Endometrial microvascular endothelial cells (primary cell): ENCODE data around the gene HSF5. TPM values are rescaled to one million over a fixed set of nuclear protein-coding genes. Genes with fewer than 3 reads are reported as not detected.
"Not testable (repeated sequence)": the region's sequence is repeated elsewhere in the genome, so short reads cannot be mapped to it uniquely, and the experiment has no call there.

ENCODE experiments used
- in situ Hi-C: cut with HindIII; loops from 2 replicates; pipeline ENCODE4 v1.10.0; 2017; ENCODE audit warnings: low sequenced_read_pairs, low pct_unique_long_range_greater_than_20kb; ENCODE audit errors: inconsistent ontology term
- total RNA-seq: library from RNA; depleted of rRNA; stranded (reverse); fragments of >200 nt; gene quantifications from one replicate; pipeline ENCODE4 v1.2.3, GENCODE V29; 2015; ENCODE audit errors: inconsistent ontology term

The HSF5 gene
- total RNA-seq, 1 donor from 2014 or later, result not detected

GRCh38 chr17:58398574-58399266, 89.5 kb downstream of the HSF5 start:
- in situ Hi-C loops, result no loop called here

GRCh38 chr17:58397421-58397820, 90.8 kb downstream of the HSF5 start:
- in situ Hi-C loops, result not testable (repeated sequence)

DNA sequence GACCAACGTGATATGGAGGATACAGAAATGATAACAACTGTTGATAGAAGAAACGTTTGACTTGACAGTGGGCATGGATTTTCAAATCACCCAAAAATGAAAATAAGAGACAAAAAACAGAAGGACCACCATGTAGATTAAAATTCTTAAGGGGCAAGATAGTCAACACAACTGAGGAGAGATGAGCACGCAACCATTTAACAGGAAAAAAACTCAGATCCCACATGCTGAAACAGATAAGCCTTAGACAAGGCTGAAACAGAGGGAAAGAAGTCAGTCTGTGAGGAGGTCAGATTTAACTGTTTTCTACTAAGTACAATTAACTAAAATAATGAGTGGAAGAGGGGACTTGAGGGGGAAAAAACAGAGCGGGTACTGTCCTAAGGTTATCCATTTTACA, 92.0 kb downstream of the HSF5 start:
- in situ Hi-C loops, result no loop called here

- in situ Hi-C loops, result no loop called here
Observed at GRCh38 chr17:58394534-58395223, 93.5 kb downstream of the HSF5 start.

GRCh38 chr17:58391302-58391984, 96.8 kb downstream of the HSF5 start:
- in situ Hi-C loops, result no loop called here

DNA sequence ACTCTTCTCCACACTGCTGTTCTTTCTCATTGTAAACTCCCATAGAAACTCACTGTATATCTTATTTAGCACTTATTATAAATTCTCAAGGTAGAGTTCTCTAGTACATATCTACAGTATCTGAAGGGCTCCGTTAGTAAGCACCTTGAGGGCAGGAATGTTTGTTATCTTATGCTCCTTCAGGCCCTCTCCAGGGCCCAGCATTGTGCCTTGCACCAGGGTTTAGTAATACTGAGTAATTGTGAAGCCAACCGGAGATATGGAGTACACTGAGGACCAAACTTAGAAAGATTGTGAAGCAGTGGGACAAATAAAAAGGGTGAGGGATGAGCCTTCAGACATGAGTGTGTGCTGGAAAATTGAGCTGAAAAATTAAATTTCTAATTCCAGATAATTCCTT, 97.3 kb downstream of the HSF5 start:
- in situ Hi-C loops, result no loop called here

GRCh38 chr17:58388302-58389190, 99.7 kb downstream of the HSF5 start:
- in situ Hi-C loops, result no loop called here

DNA sequence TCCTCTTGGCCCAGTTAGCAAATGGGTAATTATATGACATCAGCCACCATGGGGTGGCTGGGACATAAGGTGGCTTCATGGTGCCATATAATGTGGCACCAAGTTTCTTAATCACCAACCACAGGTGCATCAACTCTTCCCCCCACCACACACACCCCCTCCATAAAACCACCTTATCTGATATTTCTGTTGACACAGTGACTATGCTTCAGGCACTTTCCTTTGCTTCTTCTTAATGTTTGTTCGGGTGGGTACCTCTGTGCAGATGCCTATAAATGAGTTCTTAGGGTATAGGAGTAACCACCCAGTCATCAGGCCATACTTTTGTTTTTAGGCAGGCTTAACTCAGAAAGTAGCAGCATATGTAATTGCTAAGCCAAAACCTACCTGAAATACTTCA, 100.4 kb downstream of the HSF5 start:
- in situ Hi-C loops, result no loop called here

DNA sequence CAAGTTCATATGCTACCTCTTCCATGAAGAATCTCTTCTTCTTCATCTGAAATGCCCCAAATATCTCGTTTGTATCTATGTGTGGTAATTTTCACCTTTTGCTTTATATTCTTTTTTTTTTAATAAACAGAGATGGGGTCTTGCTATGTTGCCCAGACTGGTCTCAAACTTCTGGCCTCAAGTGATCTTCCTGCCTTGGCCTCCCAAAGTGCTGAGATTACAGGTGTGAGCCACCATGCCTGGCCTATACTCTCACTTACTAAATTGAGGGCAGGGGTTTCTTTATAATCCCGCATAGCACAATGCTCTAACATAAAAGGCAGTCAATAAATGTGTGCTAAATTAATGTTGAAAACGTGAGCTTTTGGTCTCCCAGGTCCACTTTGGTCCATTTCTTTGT, 101.5 kb downstream of the HSF5 start:
- in situ Hi-C loops, result no loop called here

GRCh38 chr17:58385359-58385899, 102.8 kb downstream of the HSF5 start:
- in situ Hi-C loops, result no loop called here

GRCh38 chr17:58384897-58385296, 103.3 kb downstream of the HSF5 start:
- in situ Hi-C loops, result no loop called here

DNA sequence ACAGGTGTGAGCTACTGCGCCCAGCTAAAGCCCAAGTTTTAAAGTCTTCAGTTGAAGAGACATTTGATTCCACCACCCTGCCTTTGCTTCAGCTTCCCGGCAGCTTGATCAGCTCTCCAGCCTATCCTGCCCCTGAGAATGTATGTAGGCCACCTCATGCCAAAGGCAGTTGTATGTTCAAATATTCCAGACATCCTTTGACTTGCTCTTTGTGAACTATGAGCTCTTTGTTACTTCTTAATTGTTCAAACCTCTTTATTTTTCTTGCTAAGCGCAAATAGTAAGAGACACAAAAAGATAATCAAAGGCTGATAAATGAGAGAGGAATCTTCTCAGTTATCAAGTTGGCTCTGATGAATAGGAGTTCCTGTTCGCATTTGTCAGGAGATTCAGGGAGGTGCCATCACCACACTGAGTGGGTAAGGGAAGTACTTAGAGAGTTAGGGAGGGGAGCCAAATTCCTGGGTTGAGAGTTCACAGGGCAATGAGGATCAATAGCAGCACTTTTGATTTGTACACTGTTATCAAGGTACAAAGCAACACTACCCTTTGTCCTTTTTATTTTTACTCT, 104.2 kb downstream of the HSF5 start:
- in situ Hi-C loops, result no loop called here

GRCh38 chr17:58382872-58383242, 105.4 kb downstream of the HSF5 start:
- in situ Hi-C loops, result no loop called here

DNA sequence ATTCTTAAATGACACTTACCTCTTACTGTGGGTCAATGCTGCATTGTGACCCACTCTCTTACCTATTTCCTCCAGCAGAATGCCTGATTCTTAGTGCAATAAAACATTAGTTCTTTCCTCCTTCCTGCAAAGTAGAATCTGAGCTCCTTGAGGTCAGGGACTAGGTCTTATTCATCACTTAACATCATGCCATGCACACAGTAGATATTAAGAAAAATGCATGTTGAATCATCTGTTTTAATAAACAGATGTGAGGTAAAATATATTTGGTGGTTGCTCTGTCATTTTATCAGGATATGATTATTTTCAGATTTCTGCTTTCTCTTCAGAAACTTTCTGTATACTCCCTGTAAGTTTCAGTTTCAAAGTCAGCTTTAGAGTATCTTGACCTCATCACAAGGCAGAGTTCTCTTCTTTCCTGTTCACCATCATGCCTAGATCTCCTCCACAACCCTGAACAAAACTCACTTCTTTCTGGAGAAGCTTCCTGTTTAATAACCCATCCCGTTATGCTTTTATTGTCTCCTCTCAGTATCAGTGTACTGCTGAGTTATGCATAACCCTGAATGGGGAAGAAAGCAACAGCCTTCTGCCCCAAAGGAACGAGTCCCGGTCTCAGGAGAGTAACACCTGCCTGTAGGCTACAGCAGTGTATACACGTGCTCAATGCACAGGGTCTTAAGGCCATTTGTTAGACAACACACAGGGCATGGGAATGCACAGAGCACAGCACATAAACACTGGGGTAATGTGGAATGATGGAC, 105.9 kb downstream of the HSF5 start:
- in situ Hi-C loops, result no loop called here

DNA sequence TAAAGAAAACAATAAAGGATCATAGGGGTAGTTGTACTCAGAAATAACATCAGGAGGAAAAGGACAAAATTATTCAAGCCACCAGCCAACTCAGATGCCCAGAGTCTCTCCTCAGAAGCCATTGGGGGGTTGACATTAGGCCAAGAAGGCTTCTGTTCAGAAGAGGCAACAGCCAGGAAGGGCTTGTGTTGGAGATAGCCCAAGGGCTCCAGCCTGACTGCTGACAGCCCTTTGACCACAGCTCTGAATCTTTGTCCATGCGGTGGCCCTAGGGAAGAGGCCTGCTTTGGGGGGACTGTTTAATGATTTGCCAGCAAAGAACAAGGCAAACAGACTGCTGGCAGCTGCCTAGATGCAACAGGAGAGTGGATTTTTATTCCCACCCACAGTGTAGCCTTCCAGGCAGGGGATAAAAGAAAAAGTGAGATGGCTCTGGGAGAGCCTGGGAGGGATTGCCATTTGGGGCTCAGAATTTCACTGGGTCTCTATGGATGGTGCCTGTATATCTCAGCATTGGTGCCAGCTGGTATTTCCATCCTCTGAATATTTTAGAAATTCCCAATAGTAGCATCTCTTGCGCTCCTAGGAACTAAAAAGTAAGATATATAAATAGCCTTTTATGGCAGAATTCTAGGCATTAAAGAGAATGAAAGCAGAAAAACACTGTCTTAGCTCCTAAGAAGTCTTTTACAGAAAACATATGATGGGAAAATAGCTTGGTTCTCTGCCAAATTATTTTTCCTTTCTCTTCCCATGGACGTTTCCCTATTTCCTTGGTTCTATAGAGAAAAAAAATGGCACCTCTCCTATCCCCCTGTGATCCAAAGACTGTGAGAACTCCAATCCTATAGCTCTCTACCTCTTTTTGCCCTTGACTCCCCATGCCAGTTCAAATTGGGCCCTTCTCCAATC, 106.8 kb downstream of the HSF5 start:
- in situ Hi-C loops, result no loop called here

- in situ Hi-C loops, result no loop called here
Observed at GRCh38 chr17:58380207-58381123, 107.7 kb downstream of the HSF5 start.
